ENCODE results near the gene MINDY2.
A peak's percentile ranks its signal among the peaks of the same experiment; 100 is the strongest.
"Not testable (repeated sequence)": the region's sequence is repeated elsewhere in the genome, so short reads cannot be mapped to it uniquely, and the experiment has no call there.

Gene MINDY2

DNA sequence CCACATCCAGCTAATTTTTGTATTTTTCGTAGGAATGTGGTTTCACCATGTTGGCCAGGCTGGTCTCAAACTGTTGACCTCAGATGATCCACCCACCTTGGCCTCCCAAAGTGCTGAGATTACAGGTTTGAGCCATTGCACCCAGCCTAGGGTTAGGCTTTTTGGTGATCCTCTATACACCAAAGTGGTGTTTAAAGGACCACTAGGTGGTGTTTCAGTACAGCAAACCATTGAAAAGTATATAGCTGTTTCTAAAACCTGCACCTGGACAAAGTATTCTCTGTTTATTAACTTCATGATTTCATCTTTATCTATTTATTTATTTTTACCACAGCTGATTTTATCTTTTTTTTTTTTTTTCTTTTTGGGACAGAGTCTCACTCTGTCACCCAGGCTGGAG is 68.4 kb downstream of the MINDY2 start:
- no peak for DNase-seq (ENCODE audit: low read depth)
- H3K4me3 ChIP-seq (ENCODE audit: low read depth, low read length): no peak overlapping the region
- peak; percentile 13 for TF ChIP-seq CTCF (IDR thresholded peaks at IDR 0.05; ENCODE audit: low read depth, low read length, missing control alignments)
- in situ Hi-C loops (cut with HindIII; ENCODE audit: low sequenced_read_pairs): no loop called here

DNA sequence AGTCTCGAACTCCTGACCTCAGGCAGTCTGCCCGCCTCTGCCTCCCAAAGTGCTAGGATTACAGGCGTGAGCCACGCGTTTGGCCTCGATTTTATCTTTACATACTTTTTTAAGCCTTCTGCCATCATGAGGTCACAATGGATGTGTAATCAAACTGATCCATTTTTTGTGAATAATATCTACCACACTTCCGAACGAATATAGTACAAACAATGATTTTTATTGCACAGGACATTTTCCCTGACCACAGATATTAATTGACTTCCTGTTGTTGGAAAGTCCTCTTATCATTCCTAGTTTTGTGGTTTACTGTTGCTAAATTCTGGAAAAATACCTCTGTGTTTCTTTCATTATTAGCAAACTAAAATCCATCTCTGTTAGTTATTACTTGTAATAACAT is 68.9 kb downstream of the MINDY2 start:
- in situ Hi-C loops (cut with HindIII; ENCODE audit: low sequenced_read_pairs): no loop called here
- no peak overlapping the region for H3K4me3 ChIP-seq (ENCODE audit: low read depth, low read length)
- TF ChIP-seq CTCF (IDR thresholded peaks at IDR 0.05; ENCODE audit: low read depth, low read length, missing control alignments): no peak
- DNase-seq (ENCODE audit: low read depth): no peak

- in situ Hi-C loops (cut with HindIII; ENCODE audit: low sequenced_read_pairs): no loop called here
- no peak for TF ChIP-seq CTCF (IDR thresholded peaks at IDR 0.05; ENCODE audit: low read depth, low read length, missing control alignments)
- DNase-seq (ENCODE audit: low read depth): no peak
- no peak overlapping the region for H3K4me3 ChIP-seq (ENCODE audit: low read depth, low read length)
Observed at GRCh38 chr15:58842713-58843396, 71.8 kb downstream of the MINDY2 start.

DNA sequence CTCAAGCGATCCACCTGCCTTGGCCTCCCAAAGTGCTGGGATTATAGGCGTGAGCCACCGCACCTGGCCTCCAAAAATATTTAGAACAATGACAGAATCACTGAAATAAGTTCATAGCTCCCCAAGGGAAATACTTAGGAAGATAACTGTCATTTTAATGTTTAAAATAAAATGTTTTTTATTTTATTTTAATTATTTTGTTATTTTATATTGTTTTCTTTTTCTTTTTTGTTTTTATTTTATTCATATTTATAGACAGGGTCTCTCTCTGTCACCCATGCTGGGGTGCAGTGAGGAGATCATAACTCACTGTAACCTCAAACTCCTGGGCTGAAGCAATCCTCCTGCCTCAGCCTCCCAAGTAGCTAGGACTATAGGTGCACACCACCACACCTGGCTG is 80.1 kb downstream of the MINDY2 start:
- in situ Hi-C loops (cut with HindIII; ENCODE audit: low sequenced_read_pairs); DNase-seq (ENCODE audit: low read depth); H3K4me3 ChIP-seq (ENCODE audit: low read depth, low read length): not testable (repeated sequence)

DNA sequence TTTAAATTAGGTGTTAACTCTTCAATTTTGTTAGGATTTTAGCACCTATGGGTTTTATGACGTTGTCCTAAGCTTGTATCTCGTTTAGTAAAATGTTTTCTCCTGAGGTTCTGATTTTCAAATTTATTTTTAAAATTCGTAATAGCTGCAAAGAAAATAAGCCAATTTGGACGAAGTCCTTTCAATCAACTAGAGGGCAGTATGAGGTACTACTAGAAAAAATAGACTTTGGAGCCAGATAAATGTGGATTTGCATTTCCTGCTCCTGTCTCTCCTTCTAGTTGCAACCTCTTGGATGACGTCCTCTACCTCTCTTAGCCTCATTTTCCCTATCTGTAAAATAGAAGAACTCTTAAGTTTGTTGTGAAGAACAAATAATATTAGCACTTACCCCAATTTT is 81.2 kb downstream of the MINDY2 start:
- in situ Hi-C loops (cut with HindIII; ENCODE audit: low sequenced_read_pairs): no loop called here
- DNase-seq (ENCODE audit: low read depth): no peak
- TF ChIP-seq CTCF (IDR thresholded peaks at IDR 0.05; ENCODE audit: low read depth, low read length, missing control alignments): no peak
- H3K4me3 ChIP-seq (ENCODE audit: low read depth, low read length): no peak overlapping the region

DNA sequence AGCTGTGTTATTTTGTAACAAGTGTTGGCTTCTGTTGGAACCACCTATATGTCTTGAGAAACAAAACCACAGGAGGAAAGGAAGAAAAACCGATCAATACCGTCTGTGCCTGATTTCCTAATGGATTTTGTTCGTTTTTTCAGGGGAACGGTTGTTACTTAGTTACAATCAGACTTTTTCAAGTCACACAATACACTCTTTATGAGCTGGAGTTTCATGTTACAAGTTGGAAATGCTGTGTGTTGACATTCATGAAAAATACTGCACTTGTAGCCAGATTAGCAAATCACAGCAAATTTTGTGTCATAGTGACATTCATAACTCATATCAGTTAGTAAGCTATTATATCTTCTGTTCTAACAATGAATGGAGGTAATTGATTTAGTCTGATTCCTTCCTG is 83.5 kb downstream of the MINDY2 start:
- TF ChIP-seq CTCF (IDR thresholded peaks at IDR 0.05; ENCODE audit: low read depth, low read length, missing control alignments): no peak
- no peak overlapping the region for H3K4me3 ChIP-seq (ENCODE audit: low read depth, low read length)
- no peak for DNase-seq (ENCODE audit: low read depth)
- in situ Hi-C loops (cut with HindIII; ENCODE audit: low sequenced_read_pairs): no loop called here

GRCh38 chr15:58856086-58856485 is 85.0 kb downstream of the MINDY2 start:
- peak; percentile 51 for DNase-seq (ENCODE audit: low read depth)
- no peak for TF ChIP-seq CTCF (IDR thresholded peaks at IDR 0.05; ENCODE audit: low read depth, low read length, missing control alignments)
- H3K4me3 ChIP-seq (ENCODE audit: low read depth, low read length): no peak overlapping the region
- in situ Hi-C loops (cut with HindIII; ENCODE audit: low sequenced_read_pairs): no loop called here

GRCh38 chr15:58856621-58857020 is 85.5 kb downstream of the MINDY2 start:
- in situ Hi-C loops (cut with HindIII; ENCODE audit: low sequenced_read_pairs); DNase-seq (ENCODE audit: low read depth); H3K4me3 ChIP-seq (ENCODE audit: low read depth, low read length): not testable (repeated sequence)

Measured in astrocyte of the cerebellum (primary cell).